Activated T-cell treated with anti-CD3 and anti-CD28 coated beads, Interleukin-2, amount 50 U/mL, for 72 hours (primary cell): ENCODE results near the gene ABR. TPM values are rescaled to one million over a fixed set of nuclear protein-coding genes. Genes with fewer than 3 reads are reported as not detected.

Source experiments
- ATAC-seq, 2 donors: fragments of 150-1000 bp; cut with Tn5 transposase; replicated peaks in 1 of 2; 2 replicates each; pipeline ENCODE4 v1.10.0; 2021; ENCODE audit warnings: moderate library complexity in 2 of 2, mild to moderate bottlenecking in 1 of 2
- DNase-seq, 2 donors: peaks; one replicate each; pipeline ENCODE4 v3.0.0; 2021 to 2022; ENCODE audit warnings: mixed read lengths in 1 of 2
- H3K27ac Mint-ChIP-seq: one replicate; pipeline ENCODE4 v1.8.0; 2022; ENCODE audit warnings: mild to moderate bottlenecking, moderate library complexity, mixed read lengths
- H3K27me3 Mint-ChIP-seq: one replicate; pipeline ENCODE4 v1.8.0; 2022; ENCODE audit warnings: low read depth, mixed read lengths
- H3K36me3 Mint-ChIP-seq, 2 donors: one replicate each; pipeline ENCODE4 v1.8.0; 2022; ENCODE audit warnings: mixed read lengths in 2 of 2, mild to moderate bottlenecking in 1 of 2; ENCODE audit not compliant: insufficient read depth in 2 of 2
- H3K4me1 Mint-ChIP-seq: one replicate; pipeline ENCODE4 v1.8.0; 2022; ENCODE audit warnings: low read depth, mixed read lengths
- H3K4me3 Mint-ChIP-seq, 2 donors: one replicate each; pipeline ENCODE4 v1.8.0; 2022; ENCODE audit warnings: mild to moderate bottlenecking in 2 of 2, mixed read lengths in 2 of 2, moderate library complexity in 2 of 2
- H3K9me3 Mint-ChIP-seq, 2 donors: one replicate each; pipeline ENCODE4 v1.8.0; 2022; ENCODE audit warnings: mixed read lengths in 2 of 2
- total RNA-seq, 2 donors: library from RNA; stranded (reverse); gene quantifications; one replicate each; pipeline ENCODE4 v1.2.3, GENCODE V29; 2022

ABR gene
- total RNA-seq, 2 donors from 2014 or later: 65.8 to 70.8 TPM

GRCh38 chr17:1010086-1010450, 169.7 kb downstream of the ABR start:
- no peak overlapping the region for H3K27ac Mint-ChIP-seq
- H3K4me3 Mint-ChIP-seq: no peak overlapping the region
- H3K4me1 Mint-ChIP-seq: peaks cover 8% of the 10 kb centered on the region
- no peaks in the 10 kb centered on the region for H3K27me3 Mint-ChIP-seq
- ATAC-seq (no peak), DNase-seq (no peak)
- no peaks in the 10 kb centered on the region for H3K9me3 Mint-ChIP-seq
- H3K36me3 Mint-ChIP-seq: peaks cover 0 to 1% of the 10 kb centered on the region in 2 donors

GRCh38 chr17:1009229-1010085, 170.3 kb downstream of the ABR start:
- Mint-ChIP-seq H3K27ac (no peak overlapping the region), H3K4me3 (no peak overlapping the region), H3K9me3 (no peaks in the 10 kb centered on the region), H3K36me3 (peaks cover 0 to 3% of the 10 kb centered on the region in 2 donors), H3K27me3 (no peaks in the 10 kb centered on the region), H3K4me1 (peaks cover 11% of the 10 kb centered on the region)
- no peak for DNase-seq
- no peak for ATAC-seq

- Mint-ChIP-seq H3K4me3 (no peak overlapping the region), H3K27ac (no peak overlapping the region), H3K9me3 (no peaks in the 10 kb centered on the region), H3K36me3 (peaks cover 0 to 3% of the 10 kb centered on the region in 2 donors), H3K4me1 (peaks cover 11% of the 10 kb centered on the region), H3K27me3 (no peaks in the 10 kb centered on the region)
- ATAC-seq (no peak), DNase-seq (no peak)
Measured at GRCh38 chr17:1008008-1008761, 171.6 kb downstream of the ABR start.

GRCh38 chr17:1007310-1008007, 172.3 kb downstream of the ABR start:
- peaks cover 0 to 3% of the 10 kb centered on the region in 2 donors for H3K36me3 Mint-ChIP-seq
- no peaks in the 10 kb centered on the region for H3K9me3 Mint-ChIP-seq
- H3K4me1 Mint-ChIP-seq: peaks cover 11% of the 10 kb centered on the region
- ATAC-seq (no peak), DNase-seq (no peak)
- H3K4me3 Mint-ChIP-seq: no peak overlapping the region
- H3K27me3 Mint-ChIP-seq: no peaks in the 10 kb centered on the region
- no peak overlapping the region for H3K27ac Mint-ChIP-seq

- ATAC-seq (no peak), DNase-seq (no peak)
- no peaks in the 10 kb centered on the region for H3K9me3 Mint-ChIP-seq
- H3K4me1 Mint-ChIP-seq: peaks cover 16% of the 10 kb centered on the region
- peaks cover 3 to 7% of the 10 kb centered on the region in 2 donors for H3K36me3 Mint-ChIP-seq
- H3K4me3 Mint-ChIP-seq: no peak overlapping the region
- H3K27me3 Mint-ChIP-seq: no peaks in the 10 kb centered on the region
- no peak overlapping the region for H3K27ac Mint-ChIP-seq
Measured at GRCh38 chr17:1006054-1006453, 173.7 kb downstream of the ABR start.

- H3K36me3 Mint-ChIP-seq: peaks cover 6 to 9% of the 10 kb centered on the region in 2 donors
- no peak for ATAC-seq
- H3K27me3 Mint-ChIP-seq: no peaks in the 10 kb centered on the region
- H3K27ac Mint-ChIP-seq: peak overlapping the region; percentile 3
- H3K9me3 Mint-ChIP-seq: no peaks in the 10 kb centered on the region
- peak overlapping the region in 1 of 2 donors; percentile 25 for H3K4me3 Mint-ChIP-seq
- DNase-seq: no peak
- H3K4me1 Mint-ChIP-seq: peaks cover 16% of the 10 kb centered on the region
Measured at GRCh38 chr17:1005361-1005946, 174.3 kb downstream of the ABR start.

- ATAC-seq: no peak
- no peak for DNase-seq
- Mint-ChIP-seq H3K27me3 (no peaks in the 10 kb centered on the region), H3K36me3 (peaks cover 9 to 11% of the 10 kb centered on the region in 2 donors), H3K4me3 (no peak overlapping the region), H3K4me1 (peaks cover 16% of the 10 kb centered on the region), H3K27ac (peak overlapping the region; percentile 3), H3K9me3 (no peaks in the 10 kb centered on the region)
Measured at GRCh38 chr17:1004769-1005295, 174.9 kb downstream of the ABR start.

- Mint-ChIP-seq H3K27me3 (no peaks in the 10 kb centered on the region), H3K4me3 (no peak overlapping the region), H3K36me3 (peaks cover 9 to 11% of the 10 kb centered on the region in 2 donors), H3K4me1 (peaks cover 20% of the 10 kb centered on the region), H3K9me3 (no peaks in the 10 kb centered on the region), H3K27ac (no peak overlapping the region)
- DNase-seq (no peak), ATAC-seq (no peak)
Measured at GRCh38 chr17:1003972-1004768, 175.6 kb downstream of the ABR start.

- Mint-ChIP-seq H3K36me3 (peaks cover 9 to 11% of the 10 kb centered on the region in 2 donors), H3K4me1 (peaks cover 26% of the 10 kb centered on the region), H3K9me3 (no peaks in the 10 kb centered on the region), H3K27me3 (no peaks in the 10 kb centered on the region), H3K27ac (no peak overlapping the region), H3K4me3 (no peak overlapping the region)
- no peak for ATAC-seq
- DNase-seq: no peak
Measured at GRCh38 chr17:1003633-1003971, 176.2 kb downstream of the ABR start.

- DNase-seq (no peak), ATAC-seq (no peak)
- H3K9me3 Mint-ChIP-seq: no peaks in the 10 kb centered on the region
- H3K4me3 Mint-ChIP-seq: no peak overlapping the region
- H3K27me3 Mint-ChIP-seq: no peaks in the 10 kb centered on the region
- H3K36me3 Mint-ChIP-seq: peaks cover 9 to 11% of the 10 kb centered on the region in 2 donors
- H3K27ac Mint-ChIP-seq: peak overlapping the region; percentile 16
- peaks cover 32% of the 10 kb centered on the region for H3K4me1 Mint-ChIP-seq
Measured at GRCh38 chr17:1002771-1003555, 176.8 kb downstream of the ABR start.

GRCh38 chr17:1002412-1002753, 177.4 kb downstream of the ABR start:
- H3K9me3 Mint-ChIP-seq: no peaks in the 10 kb centered on the region
- no peak overlapping the region for H3K27ac Mint-ChIP-seq
- ATAC-seq: no peak
- H3K27me3 Mint-ChIP-seq: no peaks in the 10 kb centered on the region
- H3K4me1 Mint-ChIP-seq: peaks cover 37% of the 10 kb centered on the region
- DNase-seq: no peak
- peaks cover 9 to 11% of the 10 kb centered on the region in 2 donors for H3K36me3 Mint-ChIP-seq
- H3K4me3 Mint-ChIP-seq: no peak overlapping the region
